K562 (cell line): Measurements from ENCODE around the gene TGFB2. TPM values are rescaled to one million over a fixed set of nuclear protein-coding genes. Genes with fewer than 3 reads are reported as not detected.

ENCODE experiments used
- ATAC-seq: fragments of 200-7000 bp; cut with Tn5 transposase; 3 replicates; pipeline ENCODE4 v1.9.1; 2020; ENCODE audit warnings: moderate library complexity
- BruUV-seq: library from RNA; stranded (reverse); fragments of 400-500 nt; replicated peaks from 2 replicates; lab custom pipeline; 2021; lab: Mats Ljungman, UMichigan
- CTCF ChIA-PET: fragments of 300-600 bp; formaldehyde crosslinking; extraction: SDS; loops from one replicate; lab custom pipeline; 2021; ENCODE audit warnings: low intra/inter-chr PET ratio; lab: Yijun Ruan, JAX
- POLR2A ChIA-PET: fragments of 300-600, 350-650 bp; sonication (Branson Sonifier 250); formaldehyde crosslinking; extraction: SDS; loops from one replicate; lab custom pipeline; 2021; ENCODE audit warnings: antibody characterized with exemption, inconsistent platforms; lab: Yijun Ruan, JAX
- DNase-seq, 4 experiments: peaks; one replicate each; pipeline versions ENCODE4 v3.0.0 to v3.0.0-alpha.2; 2011 to 2018; ENCODE audit warnings: low spot score in 3 of 4, mixed read lengths in 3 of 4; ENCODE audit errors: extremely low read depth in 1 of 4
- FAIRE-seq: peaks from 2 replicates; lab custom pipeline; 2011; peaks lifted over from hg19 to GRCh38; lab: Jason Lieb, UNC
- H2AFZ ChIP-seq: 2 replicates; pipeline ENCODE4 v1.6.0; 2011; ENCODE audit warnings: low read depth, low read length, control low read depth, inconsistent platforms
- H3K27ac ChIP-seq: fragments of 200-600 bp; 3 replicates; pipeline ENCODE4 v1.8.0; 2011; ENCODE audit warnings: low read depth, mild to moderate bottlenecking, control low read depth, inconsistent platforms, low read length, moderate library complexity, mixed read lengths; ENCODE audit errors: extremely low read depth
- H3K27me3 ChIP-seq, 2 experiments: fragments of 300-600 bp in 1 of 2; 2 replicates in 1 of 2; 3 replicates in 1 of 2; pipeline versions ENCODE4 v1.6.0 to v1.8.0; 2011; ENCODE audit warnings: inconsistent platforms in 2 of 2, low read length in 2 of 2, mild to moderate bottlenecking in 1 of 2, mixed read lengths in 1 of 2, moderate library complexity in 1 of 2; ENCODE audit not compliant: control insufficient read depth in 2 of 2, insufficient read depth in 2 of 2
- H3K36me3 ChIP-seq: fragments of 300-600 bp; 3 replicates; pipeline ENCODE4 v1.8.0; 2011; ENCODE audit warnings: mild to moderate bottlenecking, low read length, inconsistent platforms; ENCODE audit not compliant: control insufficient read depth, insufficient read depth
- H3K4me1 ChIP-seq, 2 experiments: fragments of 200-600 bp in 1 of 2; replicated peaks in 1 of 2; 2 replicates in 1 of 2; 3 replicates in 1 of 2; pipeline versions ENCODE4 v1.5.1 to v1.8.0; 2011; ENCODE audit warnings: inconsistent platforms in 2 of 2, low read length in 2 of 2, mild to moderate bottlenecking in 1 of 2, mixed read lengths in 1 of 2, moderate library complexity in 1 of 2; ENCODE audit not compliant: control insufficient read depth in 2 of 2, insufficient read depth in 2 of 2
- H3K4me2 ChIP-seq: 2 replicates; pipeline ENCODE4 v1.6.1; 2011; ENCODE audit warnings: low read length, control low read depth, inconsistent platforms, mixed read lengths; ENCODE audit not compliant: insufficient read depth
- H3K4me3 ChIP-seq: fragments of 200-600 bp; sonication (generic), shearing (Covaris generic); 2 replicates; pipeline ENCODE4 v1.5.1; 2016; ENCODE audit warnings: control low read depth, inconsistent platforms
- H3K79me2 ChIP-seq: fragments of 200-600 bp; 3 replicates; pipeline ENCODE4 v1.8.0; 2011; ENCODE audit warnings: low read length, inconsistent platforms; ENCODE audit not compliant: control insufficient read depth, insufficient read depth
- H3K9ac ChIP-seq, 2 experiments: 2 replicates each; pipeline versions ENCODE4 v1.6.0 to v1.6.1; 2011; ENCODE audit warnings: low read depth in 2 of 2, low read length in 2 of 2, control low read depth in 1 of 2, inconsistent platforms in 1 of 2, mild to moderate bottlenecking in 1 of 2, mixed read lengths in 1 of 2; ENCODE audit not compliant: insufficient read depth in 1 of 2
- H3K9me1 ChIP-seq: one replicate; pipeline ENCODE4 v1.6.0; 2011; ENCODE audit warnings: inconsistent platforms, mild to moderate bottlenecking, low read length, moderate library complexity; ENCODE audit not compliant: control insufficient read depth, insufficient read depth
- H3K9me3 ChIP-seq: replicated peaks from 2 replicates; pipeline ENCODE4 v1.5.1; 2011; ENCODE audit warnings: low read depth, low read length, inconsistent platforms; ENCODE audit not compliant: control insufficient read depth, insufficient read depth
- H4K20me1 ChIP-seq: replicated peaks from 2 replicates; pipeline ENCODE4 v1.6.1; 2011; ENCODE audit warnings: low read length, inconsistent platforms, mixed read lengths; ENCODE audit not compliant: control insufficient read depth, insufficient read depth
- ASH1L ChIP-seq: fragments of 450-650 bp; IDR thresholded peaks from 2 replicates; pipeline ENCODE4 v1.6.1; 2018; ENCODE audit warnings: borderline replicate concordance, mild to moderate bottlenecking, low read depth; ENCODE audit not compliant: partially characterized antibody
- HNRNPLL ChIP-seq: fragments of 200-400 bp; formaldehyde crosslinking; IDR thresholded peaks from 2 replicates; pipeline ENCODE4 v1.6.1; 2017; ENCODE audit warnings: low read length, low read depth, mild to moderate bottlenecking; ENCODE audit not compliant: poor library complexity, severe bottlenecking
- PTRF ChIP-seq: fragments of 450-650 bp; IDR thresholded peaks from 2 replicates; pipeline ENCODE4 v1.6.1; 2016; ENCODE audit warnings: mild to moderate bottlenecking, missing genetic modification characterization, missing compliant biosample characterization
- ZBED1 ChIP-seq: IDR thresholded peaks from 2 replicates; pipeline ENCODE4 v1.6.1; 2014
- ZFPM2 ChIP-seq: fragments of 250-450 bp; sonication (Bioruptor Pico); IDR thresholded peaks from 2 replicates; pipeline ENCODE4 v1.5.1; 2022; ENCODE audit warnings: mild to moderate bottlenecking
- ZNF436 ChIP-seq: fragments of 250-450, 450-650 bp; sonication (Bioruptor Pico); formaldehyde crosslinking; IDR thresholded peaks from 2 replicates; pipeline ENCODE4 v1.7.0; 2020; ENCODE audit warnings: mild to moderate bottlenecking
- ZNF707 ChIP-seq: fragments of 250-450 bp; sonication (Bioruptor Pico); conservative IDR thresholded peaks from 2 replicates; pipeline ENCODE4 v1.8.0; 2022; ENCODE audit warnings: inconsistent platforms, mild to moderate bottlenecking, moderate library complexity
- WGBS: fragments of 100-300 bp; shearing (Covaris generic); methylation state at CpG from one replicate; pipeline ENCODE4 v1.1.6; 2016; ENCODE audit warnings: low coverage, mixed read lengths; ENCODE audit not compliant: insufficient coverage; ENCODE audit errors: missing lambda C conversion rate; 5-methylcytosine and 5-hydroxymethylcytosine counted together
- in situ Hi-C: fragments of 300-500 bp; cut with MboI; formaldehyde crosslinking; loops from 4 replicates; pipeline ENCODE4 v1.15.0; 2018; ENCODE audit warnings: inconsistent platforms, mixed read lengths
- intact Hi-C: fragments of 100-400 bp; cut with micrococcal nuclease; formaldehyde crosslinking; loops from 2 replicates; pipeline ENCODE4 v1.14.2; 2022
- polyA plus RNA-seq, 8 experiments: library from polyadenylated mRNA; depleted of rRNA in 4 of 8; stranded (reverse) in 5 of 8; unstranded in 3 of 8; fragments of >200 nt; fragmentation: Nextera tagmentation in 2 of 8; fragmentation: Illumina TruSeq in 1 of 8; extraction: Ambion mirVana in 2 of 8; extraction: Trizol in 1 of 8; gene quantifications; 2 replicates each; pipeline versions ENCODE4 v1.2.1 to v1.2.3, GENCODE V29; 2011 to 2014; ENCODE audit warnings: inconsistent platforms in 1 of 8, missing spikeins in 1 of 8
- total RNA-seq, 7 experiments: library from RNA; depleted of rRNA in 6 of 7; stranded (reverse); fragments of >200 nt in 6 of 7; fragmentation: Illumina TruSeq in 2 of 7; extraction: Trizol in 2 of 7; gene quantifications; 2 replicates each; pipeline versions ENCODE4 v1.2.1 to v1.2.3, GENCODE V29; 2011 to 2021; ENCODE audit warnings: low replicate concordance in 1 of 7
- TF ChIP-seq, protein P1 (sequence below): fragments of 250-450 bp; sonication (Bioruptor Pico); IDR thresholded peaks from 2 replicates; pipeline ENCODE4 v1.8.0; 2021; ENCODE audit warnings: moderate library complexity, mild to moderate bottlenecking, inconsistent platforms

TGFB2 gene
- total and polyA plus RNA-seq, 9 of the 15 experiments (the other 6 are each of a cell fraction or from before 2014, with no cell fraction given): 0.03 to 0.41 (median 0.11) TPM; not detected in 3

DNA sequence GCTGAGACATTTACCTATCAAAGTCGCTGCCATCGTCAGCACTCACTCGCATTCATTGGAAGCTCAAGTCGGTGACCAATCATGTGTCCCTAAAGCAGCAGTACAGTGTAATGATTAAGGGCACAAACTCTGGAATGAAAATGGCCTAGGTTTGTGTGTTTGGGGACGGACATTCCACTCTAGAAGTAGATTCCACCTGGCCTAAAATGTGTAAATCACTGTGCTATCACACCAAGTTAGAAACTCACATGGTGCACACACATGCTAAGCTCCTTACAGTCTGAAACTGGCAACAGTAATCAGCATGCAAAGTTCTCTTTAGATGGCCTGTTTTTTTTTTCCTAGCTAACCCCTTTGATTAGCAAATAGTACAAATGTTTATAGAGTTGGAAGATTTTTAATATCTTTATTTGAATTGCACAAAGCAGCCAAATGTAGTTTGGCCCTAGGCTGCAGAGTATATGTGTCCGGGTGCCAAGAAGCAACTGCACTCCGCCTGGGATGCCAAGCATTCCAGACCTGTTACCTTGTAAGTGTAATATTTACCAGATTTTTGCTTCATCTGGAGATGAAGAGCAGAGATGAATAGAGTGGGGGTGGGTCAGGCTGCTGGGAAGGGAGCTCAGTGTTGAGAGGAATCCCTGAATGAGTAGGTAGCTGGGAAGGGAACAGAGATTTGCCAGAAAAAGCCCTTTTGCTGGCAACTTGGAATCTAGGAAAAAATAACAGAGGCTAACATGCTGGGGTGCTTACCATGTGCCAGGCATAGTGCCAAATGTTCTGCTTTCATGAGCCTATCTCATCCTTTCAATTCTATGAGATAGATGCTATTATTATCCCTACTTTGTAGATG, 35.2 kb downstream of the TGFB2 start:
- intact Hi-C loops: no loop called here
- H3K4me1 ChIP-seq: no peaks in the 10 kb centered on the region
- peaks cover 5 to 11% of the 10 kb centered on the region in 2 experiments; a peak in 3 of 5 replicates for H3K27me3 ChIP-seq
- in situ Hi-C loops: no loop called here
- H3K79me2 ChIP-seq: no peaks in the 10 kb centered on the region
- H2AFZ ChIP-seq: no peak overlapping the region
- H4K20me1 ChIP-seq: no peaks in the 10 kb centered on the region
- no peak for ATAC-seq
- no peak overlapping the region for H3K27ac ChIP-seq
- H3K9me1 ChIP-seq: no peaks in the 10 kb centered on the region
- TF ChIP-seq ZNF707 (no peak), ZBED1 (no peak), ASH1L (no peak), PTRF (tag) (no peak), HNRNPLL (no peak), ZFPM2 (no peak), ZNF436 (no peak)
- TF ChIP-seq, protein P1, sequence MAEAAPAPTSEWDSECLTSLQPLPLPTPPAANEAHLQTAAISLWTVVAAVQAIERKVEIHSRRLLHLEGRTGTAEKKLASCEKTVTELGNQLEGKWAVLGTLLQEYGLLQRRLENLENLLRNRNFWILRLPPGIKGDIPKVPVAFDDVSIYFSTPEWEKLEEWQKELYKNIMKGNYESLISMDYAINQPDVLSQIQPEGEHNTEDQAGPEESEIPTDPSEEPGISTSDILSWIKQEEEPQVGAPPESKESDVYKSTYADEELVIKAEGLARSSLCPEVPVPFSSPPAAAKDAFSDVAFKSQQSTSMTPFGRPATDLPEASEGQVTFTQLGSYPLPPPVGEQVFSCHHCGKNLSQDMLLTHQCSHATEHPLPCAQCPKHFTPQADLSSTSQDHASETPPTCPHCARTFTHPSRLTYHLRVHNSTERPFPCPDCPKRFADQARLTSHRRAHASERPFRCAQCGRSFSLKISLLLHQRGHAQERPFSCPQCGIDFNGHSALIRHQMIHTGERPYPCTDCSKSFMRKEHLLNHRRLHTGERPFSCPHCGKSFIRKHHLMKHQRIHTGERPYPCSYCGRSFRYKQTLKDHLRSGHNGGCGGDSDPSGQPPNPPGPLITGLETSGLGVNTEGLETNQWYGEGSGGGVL (CRISPR knock-in tag): no peak
- ChIA-PET CTCF (interaction anchor here (0.6 kb wide), 1 partner anchor 50 kb away, joined by 3 read pairs; no protein-coding TSS in a partner anchor), POLR2A (interaction anchor here (0.6 to 0.9 kb wide), 2 partner anchors 8 to 18 kb away, joined by 4 read pairs; no protein-coding TSS in a partner anchor)
- FAIRE-seq: no peak
- DNase-seq: no peak
- no peaks in the 10 kb centered on the region for H3K9me3 ChIP-seq
- H3K4me2 ChIP-seq: no peak overlapping the region
- 4% methylated on average over 7 of the region's 7 CpGs for WGBS
- BruUV-seq: no TSS peak
- no peaks in the 10 kb centered on the region for H3K36me3 ChIP-seq
- no peak overlapping the region for H3K9ac ChIP-seq
- no peak overlapping the region for H3K4me3 ChIP-seq
